G401.6 (cell line): ENCODE data around the gene TRPM1.
"Not testable (repeated sequence)": the region's sequence is repeated elsewhere in the genome, so short reads cannot be mapped to it uniquely, and the experiment has no call there.

Source experiments
- FAIRE-seq: peaks from 2 replicates; lab custom pipeline; 2012; peaks lifted over from hg19 to GRCh38; lab: Jason Lieb, UNC

The TRPM1 gene

DNA sequence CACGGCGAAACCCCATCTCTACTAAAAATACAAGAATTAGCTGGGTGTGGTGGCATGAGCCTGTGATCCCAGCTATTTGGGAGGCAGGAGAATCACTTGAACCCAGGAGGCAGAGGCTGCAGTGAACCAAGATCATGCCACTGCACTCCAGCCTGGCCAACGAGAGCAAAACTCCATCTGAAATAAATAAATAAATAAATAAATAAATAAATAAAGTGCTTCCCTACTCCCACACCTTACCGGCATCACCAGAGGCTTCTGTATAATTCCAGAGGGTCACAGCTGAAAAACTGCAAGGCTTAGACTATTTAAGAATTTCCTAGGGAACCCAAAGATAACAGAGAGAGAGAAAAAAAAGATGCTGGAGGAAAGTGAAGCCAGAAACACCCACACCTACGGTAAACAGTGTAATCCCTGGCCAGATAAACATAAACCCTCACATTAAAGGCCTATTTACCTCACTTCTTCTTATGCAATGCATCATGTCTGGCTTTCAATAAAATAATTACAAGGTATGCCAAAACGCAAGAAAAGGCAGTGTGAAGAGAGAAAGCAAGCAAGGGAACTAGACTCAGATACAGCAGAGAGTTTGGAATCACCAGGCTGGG is 15.0 kb upstream of the TRPM1 start:
- no peak for FAIRE-seq

DNA sequence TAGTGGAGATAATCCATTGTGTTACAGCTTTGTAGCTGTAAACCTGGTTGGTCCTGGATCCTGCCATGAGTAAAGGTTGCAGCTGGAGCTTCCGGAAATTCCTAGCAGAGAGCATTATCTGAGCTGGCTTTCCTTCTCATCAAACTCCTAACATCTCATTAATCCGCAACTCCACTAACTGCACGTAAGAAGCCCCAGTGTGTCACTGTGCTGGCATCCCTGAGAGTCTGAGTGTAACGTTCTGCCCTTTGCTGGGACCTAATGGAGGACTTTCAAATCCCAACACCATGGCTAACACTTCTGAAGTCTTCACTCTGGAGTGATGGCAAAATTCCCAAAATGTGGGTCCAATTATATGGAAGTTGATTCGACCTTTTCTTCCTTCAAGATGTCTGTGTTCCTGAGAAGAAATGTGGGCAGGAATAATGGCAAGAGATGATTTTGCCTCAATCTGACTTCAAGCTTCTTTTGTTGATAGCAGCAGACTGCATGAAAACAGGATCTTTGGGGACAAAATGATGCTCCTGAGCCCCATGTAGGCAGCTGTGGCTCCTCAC is 9.6 kb upstream of the TRPM1 start:
- FAIRE-seq: no peak

DNA sequence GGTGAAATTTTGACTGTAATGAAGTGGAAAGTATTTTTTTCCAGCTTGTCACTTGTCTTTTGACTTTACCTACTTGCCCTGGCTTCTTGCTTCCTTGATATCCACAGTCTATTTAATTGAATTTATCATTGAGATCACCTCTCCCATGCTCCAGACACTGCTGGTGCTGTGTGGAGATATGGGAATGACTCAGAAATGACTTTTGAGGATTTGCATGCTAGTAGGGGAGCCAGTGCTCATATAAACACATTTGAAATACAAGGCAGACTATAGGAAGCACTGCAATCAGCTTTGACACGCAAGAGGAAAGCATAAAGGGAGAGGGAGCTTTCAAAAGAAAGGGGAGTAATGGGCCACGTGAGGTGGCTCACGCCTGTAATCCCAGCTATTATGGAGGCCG is 7.3 kb upstream of the TRPM1 start:
- FAIRE-seq: no peak

DNA sequence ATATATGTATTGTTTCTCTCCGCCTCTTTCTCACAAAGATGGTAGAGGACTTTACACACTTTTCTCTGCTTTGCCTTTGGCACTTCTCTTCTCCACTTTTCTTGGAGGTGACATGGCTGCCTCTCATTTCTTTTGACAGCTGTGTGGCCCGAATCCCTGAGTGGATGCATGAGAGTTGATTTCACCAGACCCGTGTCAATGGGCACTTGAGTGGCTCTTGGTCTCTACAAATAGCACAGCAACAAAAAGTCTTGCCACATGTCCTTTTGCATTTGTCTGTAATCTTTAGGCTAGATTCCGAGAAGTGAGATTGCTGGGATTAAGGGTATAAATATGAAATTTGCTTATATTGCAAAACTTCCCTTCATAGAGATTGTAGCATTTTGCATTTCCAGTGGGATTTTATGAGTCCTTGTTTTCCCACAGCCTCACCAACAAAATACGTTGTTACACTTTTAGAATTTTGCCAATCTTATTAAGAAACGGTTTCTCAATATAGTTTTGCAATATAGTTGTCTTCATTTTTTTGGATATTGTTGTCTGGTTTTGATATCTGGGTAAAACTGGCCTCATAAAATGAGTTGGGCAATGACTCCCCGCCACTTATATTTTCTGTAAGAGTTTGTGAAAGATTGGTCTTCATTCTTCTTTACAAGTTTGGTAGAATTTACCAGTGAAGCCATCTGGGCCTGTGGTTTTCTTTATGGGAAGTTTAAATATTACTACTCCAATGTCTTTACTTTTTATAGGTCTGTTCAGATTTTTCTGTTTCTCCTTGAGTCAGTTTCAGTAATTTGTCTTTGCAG is 5.2 kb upstream of the TRPM1 start:
- no peak for FAIRE-seq

DNA sequence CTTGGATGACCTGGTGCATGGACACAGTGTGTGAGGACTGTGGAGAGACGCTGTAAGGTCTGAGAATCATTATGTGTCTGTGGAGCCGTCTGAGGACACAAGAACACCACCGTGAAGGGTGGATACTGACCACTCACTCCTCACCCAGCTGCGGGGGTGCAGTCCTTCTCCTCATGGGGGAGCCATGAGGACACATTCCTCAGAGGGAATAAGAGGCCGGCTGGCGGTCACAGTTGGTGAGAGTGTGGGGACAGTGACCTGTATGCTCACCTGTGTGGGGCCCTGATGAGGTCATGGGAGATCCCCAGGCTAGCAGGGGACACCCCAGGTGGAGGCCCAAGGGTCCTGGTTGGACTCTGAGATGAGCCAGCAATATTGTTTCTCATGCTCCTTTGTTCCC is 2.5 kb upstream of the TRPM1 start:
- FAIRE-seq: no peak

DNA sequence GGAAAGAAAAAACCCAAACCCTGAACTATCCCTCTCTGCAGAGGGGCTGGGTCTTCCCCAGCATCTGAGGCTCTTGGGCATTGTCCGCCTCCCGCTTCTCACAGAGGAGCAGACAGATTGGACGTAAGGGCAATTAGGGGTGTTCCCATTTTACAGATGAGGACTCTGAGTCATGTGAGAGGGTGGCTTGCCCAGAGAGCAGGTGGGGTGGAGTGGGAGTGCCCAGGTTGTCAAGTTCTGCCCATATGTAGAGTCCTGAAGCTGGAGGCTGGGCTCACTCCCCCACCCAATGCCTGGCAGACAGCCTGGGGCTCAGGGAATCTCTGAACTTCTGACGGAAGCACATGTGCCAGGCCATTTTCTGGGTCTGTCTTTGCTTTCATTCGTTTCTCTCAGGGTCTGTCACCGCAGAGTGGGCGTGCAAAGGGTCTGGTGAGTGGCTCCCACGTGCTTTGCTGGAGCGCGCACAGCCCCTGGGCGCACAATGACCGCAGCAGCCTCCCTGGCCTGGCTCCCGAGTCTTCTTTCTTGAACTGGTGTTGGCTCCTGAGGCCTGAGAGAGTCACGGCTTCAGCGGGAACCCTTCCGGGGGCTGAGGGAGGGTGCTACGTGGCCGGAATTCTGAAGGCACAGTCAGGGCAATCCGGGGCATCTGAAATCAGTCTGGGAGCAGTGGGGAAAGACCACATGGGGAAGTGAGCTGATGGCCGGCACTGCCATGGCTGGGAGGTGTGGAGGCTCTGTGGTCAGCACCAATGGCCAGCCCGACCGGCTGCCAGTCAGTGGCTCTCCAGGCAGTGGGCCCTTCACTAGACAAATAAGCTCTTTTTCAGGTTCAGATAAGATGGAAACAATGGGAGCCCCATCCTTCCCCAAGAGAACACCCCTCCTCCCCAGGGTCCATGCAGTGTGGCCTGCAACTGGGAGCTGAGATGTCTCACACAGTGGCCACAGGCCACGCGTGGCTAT is 1.1 kb upstream of the TRPM1 start:
- no peak for FAIRE-seq

DNA sequence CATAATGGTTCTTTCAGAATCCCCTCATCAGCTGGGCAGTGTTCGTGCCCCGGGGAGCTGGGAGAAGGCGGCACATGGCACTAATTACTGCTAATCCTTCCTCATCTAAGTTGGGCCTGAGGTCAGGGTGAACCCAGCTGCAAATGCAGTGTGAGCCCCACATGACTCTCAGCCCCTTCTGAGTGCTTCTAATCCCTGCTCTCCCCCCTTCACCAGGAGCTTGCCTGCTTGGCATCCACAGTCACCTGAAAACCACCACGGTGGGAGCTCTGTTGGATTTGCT is 455 bp upstream of the TRPM1 start:
- no peak for FAIRE-seq

DNA sequence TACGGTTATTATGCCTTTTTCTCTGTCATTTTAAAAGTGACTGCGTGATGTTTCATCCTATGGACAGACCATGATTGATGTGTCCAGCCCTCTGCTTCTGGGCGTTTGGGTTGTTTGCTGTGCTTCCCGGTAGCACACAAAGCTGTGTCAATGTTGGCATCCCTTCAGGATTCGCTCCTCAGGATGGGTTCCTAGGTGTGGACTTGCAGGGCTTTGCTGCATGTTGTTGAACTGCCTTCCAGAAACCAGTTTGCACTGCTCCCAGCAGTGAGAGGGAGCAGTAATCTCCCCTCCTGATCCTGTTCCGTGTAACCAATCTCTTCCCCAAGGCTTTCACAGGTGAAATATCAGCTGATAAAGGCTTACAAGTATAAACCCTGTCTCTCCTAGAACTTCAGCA is 787 bp downstream of the TRPM1 start:
- no peak for FAIRE-seq

DNA sequence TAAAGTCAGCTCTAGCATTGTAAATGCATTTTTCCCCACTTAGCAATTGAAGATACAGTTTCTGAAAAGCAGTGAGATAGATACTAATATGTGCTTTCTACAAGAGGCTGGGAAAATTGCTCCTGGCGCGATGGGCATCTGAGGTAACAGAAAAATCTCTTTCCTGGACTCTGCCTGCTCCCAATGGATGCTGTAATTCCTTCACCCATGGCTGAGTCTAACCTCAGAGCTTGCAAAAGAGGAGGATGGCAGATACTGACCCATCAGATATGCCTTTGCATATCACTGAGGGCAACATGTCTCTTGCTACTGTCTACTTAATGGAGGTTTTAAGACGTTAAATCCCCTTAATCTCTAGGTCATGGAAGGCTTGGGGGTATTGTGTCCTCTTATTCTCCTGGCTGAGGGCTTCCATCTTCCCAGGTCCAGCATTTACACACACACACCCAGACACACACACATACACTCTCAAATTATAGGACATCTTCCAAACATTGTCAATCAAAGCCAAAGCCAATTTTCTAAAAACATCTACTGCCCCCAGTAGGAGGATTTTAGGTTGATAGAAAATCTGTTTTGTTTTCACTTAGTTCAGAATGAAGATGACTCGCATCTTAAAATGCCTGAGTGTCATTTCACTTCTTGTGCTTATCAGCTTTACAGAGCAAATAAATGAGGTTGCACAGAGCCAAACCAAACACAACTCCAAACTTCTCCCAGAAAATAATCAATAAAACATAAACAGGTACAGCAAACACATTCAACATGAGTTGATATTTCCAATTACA is 2.4 kb downstream of the TRPM1 start:
- no peak for FAIRE-seq

DNA sequence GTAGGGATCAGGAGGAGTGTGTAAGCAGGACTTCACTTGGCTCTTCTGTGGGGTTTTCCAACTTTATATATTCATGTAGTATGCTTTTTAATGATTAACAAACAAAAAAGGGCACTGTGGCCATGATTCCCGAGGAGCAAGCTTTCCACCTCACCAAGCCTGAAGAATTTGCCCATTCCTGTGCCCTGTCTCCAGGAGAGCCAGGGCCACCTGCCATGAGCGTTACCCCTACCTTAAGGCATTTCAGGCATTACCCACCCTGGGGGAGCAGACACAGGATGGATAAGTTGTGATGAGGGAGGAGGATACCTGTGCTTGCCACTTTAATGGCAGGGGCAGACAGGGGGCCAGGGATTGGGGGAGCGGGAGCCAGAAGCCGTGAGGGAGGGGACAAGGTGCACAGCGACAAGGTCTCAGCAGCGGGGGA is 3.0 kb downstream of the TRPM1 start:
- FAIRE-seq: no peak

DNA sequence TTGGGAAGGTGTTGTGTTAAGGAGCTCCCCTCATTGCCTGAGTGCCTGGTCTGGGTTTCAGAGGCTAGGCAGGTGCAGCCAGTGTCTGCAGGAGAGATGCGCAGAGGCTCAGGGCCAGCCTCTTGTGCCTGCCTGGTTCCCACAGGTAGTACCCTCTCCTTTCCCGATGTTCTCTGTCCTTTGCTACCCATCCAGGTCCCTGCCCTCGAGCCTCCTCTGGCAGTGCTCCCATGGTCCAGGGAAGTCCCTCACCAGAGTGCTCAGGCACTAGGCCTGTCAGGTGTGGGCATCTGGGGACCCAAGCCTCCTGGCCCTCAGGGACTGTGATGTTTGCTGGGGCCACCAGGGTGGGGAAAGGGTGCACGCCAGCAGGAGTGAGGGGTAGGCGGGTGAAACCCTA is 5.0 kb downstream of the TRPM1 start:
- no peak for FAIRE-seq

DNA sequence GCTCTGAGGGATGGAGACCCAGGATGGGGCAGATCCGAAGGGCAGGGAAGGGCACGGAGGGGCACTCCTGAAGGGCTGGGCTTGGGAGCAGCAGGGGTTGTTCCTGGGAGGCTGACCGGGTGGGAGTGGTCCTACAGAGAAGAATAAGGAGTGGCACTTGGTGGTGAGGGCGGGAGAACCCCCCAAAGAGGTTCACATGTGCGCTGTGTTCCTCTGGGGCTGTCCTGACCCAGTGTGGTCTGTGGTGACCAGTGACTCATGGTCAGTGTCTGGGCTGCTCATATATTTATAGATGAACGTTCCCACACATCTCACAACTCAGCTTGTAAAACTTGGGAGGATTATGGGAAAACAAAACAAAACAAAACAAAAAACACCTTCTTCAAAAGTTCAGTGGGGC is 10.0 kb downstream of the TRPM1 start:
- no peak for FAIRE-seq

DNA sequence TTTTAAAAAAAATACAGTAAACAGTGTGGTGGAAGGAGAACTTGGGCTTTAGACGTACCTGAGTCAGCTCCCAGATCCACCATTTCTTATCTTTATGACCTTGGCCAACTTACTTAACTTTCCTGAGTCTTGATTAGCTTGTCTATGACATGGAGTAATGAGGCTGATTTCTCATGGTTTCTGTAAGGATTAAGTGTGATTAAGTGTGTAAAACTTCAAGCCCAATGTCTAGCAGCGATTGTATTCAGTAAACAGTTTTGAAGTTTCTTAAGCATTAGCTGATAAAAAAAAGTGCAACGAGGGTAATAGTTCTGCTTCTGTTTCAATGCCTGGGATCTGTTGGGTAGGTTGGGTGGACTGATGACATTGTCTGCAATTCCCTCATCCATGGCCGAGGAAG is 10.8 kb downstream of the TRPM1 start:
- FAIRE-seq: no peak

DNA sequence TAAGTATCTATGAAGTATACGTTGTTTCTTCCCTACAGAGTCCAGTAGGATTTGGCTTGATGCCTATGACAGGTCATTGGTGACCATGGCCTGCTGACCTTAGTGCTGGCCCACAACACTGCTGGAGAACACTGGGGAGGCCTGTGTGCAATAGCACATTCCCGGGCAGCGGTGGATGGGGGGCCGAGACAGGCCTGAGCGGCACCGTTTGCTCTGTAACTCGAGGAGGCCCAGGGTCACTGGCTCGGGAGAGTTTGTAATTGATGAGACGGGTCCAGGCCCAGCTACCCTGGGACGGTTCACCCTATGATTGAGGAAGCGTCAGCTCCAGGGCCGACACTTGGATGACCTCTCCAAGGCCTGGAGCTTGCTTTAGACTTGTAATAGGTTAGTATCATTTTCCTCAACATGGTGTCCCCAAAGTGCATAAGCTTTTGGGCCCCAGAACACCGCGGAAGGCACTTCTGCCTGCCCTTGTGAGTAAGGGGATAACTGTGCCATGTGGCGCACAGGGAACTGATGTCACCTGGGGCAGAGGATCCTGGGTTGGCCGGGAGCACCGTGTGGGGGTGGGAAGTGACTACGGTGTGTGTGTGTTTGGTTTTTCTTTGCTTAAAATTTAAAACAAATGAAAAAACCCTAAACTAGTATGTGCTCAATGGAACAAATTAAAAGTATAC is 12.0 kb downstream of the TRPM1 start:
- FAIRE-seq: no peak

DNA sequence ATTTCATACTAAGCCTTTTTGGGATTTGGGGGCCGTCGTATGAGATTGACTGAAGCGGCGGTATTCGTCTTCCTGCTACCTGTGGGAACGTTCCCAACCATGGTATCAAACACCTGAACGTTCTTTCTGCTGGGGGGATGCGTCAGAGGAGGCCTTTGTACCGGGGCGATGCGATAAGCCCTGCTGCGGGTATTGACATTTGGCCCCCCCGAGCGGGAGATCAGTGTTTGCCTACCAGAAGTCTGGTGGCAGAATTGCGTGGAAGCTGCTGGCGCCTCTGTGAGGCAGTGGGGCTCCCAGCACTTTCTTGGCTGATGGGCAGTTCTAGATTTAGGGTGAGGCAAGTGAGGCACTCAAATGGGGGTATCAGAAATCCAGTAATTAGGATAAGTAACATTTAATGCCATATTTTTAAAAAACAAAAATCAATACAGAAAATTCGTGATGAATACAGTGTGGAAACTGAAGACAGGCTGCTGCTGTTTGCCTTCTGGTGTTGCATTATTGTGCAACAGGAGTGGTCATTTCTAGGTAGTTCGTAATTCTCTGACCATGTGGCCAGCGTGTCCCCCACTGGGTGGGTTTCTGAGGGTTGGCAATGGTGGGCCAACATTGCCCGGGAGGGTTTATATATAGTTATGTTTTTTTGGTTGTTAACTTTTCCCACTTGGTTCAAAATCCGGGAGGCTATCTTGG is 12.7 kb downstream of the TRPM1 start:
- no peak for FAIRE-seq

DNA sequence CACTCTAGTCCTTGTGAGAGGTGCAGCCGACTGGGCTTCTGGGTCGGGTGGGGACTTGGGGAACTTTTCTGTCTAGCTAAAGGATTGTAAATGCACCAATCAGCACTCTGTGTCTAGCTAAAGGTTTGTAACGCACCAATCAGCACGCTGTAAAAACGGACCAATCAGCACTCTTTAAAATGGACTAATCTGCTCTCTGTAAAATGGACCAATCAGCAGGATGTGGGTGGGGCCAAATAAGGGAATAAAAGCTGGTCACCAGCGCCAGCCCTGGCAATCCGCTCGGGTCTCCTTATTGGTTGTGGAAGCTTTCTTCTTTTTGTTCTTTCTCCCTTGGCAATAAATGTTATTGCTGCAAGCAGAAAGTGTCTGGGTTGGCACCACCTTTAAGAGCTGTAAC is 13.5 kb downstream of the TRPM1 start:
- FAIRE-seq: not testable (repeated sequence)

DNA sequence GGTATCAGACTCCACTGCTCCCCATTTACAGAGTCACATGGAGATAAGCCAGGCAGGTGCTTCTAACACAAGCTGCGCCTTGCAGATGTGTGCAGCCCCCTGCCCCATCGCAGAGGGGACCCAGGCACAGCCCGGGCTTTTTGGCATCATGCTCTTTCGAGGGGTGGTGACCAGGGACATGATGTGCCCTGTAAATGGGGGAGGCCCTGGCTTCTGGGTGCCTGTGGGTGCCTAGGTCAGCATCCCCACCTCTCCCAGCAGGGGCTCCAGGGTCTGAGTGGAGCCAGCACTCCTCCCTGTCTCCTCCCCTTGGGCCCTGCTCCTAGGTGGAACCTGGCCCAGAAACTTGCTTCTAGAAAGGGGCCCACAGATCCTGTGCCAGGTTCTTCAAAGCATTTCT is 15.2 kb downstream of the TRPM1 start:
- FAIRE-seq: no peak

DNA sequence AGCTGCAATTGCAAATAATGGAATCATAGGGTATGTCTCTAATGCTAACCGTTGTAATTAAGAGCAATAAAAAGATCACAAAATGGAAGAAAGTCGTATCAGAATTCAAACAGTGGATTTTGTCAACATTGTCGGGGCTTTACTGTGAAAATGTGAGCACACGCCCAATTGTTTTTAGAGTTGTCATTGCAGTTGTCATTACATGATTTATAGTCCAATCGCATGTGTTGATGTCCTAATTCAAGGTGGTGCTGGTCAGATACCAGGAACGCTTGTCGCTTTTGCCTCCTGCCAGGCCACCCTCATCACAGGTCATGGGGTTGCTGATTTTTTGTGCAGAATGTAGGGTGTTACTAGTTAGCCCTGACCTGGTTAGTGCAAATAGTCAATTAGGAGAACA is 16.2 kb downstream of the TRPM1 start:
- no peak for FAIRE-seq

DNA sequence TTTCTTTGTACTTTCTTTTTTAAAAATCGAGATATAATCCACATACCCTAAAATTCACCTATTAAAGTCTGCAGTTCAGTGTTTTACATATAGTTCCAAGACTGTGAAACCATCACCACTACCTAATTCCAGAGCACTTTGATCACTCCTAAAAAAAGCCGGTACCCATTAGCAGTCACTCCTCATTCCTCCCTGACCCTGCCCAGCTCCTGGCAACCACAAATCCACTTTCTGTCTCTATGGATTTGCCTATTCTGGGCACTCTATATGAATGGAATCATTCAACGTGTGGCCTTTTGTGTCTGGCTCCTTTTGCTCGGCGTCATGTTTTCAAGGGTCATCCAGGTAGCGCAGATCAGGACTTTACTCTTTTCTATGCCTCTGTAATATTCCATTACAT is 17.3 kb downstream of the TRPM1 start:
- FAIRE-seq: no peak

DNA sequence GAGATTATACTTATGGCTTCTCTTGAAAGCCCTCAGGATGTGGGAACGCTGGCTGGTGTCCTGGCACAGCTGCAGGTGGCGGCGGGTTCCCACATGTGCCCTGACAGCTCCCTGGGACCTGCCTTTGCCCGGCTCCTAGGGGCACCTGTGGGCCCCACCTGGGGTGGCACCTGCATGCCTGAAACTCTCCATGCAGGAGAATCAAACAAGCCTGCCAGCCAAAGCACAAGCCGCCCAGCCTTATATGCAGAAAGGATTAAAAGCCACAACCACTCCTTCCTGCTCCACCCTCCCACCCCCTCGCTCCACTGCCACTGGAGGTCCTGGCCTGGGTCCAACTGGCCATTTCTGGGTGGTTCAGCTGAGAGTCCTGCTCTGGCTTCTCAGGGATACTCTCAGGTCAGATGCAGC is 18.1 kb downstream of the TRPM1 start:
- FAIRE-seq: no peak
